H1 (cell line): ENCODE data around the gene RNASE1. TPM values are rescaled to one million over a fixed set of nuclear protein-coding genes. Genes with fewer than 3 reads are reported as not detected.

Experiments
- CTCF ChIA-PET: fragments of 300-600 bp; sonication (Branson Sonifier 250); formaldehyde crosslinking; loops from one replicate; lab custom pipeline; 2021; ENCODE audit not compliant: partially characterized antibody; lab: Charles Lee
- POLR2A ChIA-PET: fragments of 300-600 bp; sonication (Branson Sonifier 250); formaldehyde crosslinking; loops from one replicate; lab custom pipeline; 2021; ENCODE audit warnings: inconsistent platforms; ENCODE audit not compliant: partially characterized antibody; lab: Charles Lee
- DNase-seq, 2 experiments: peaks; one replicate each; pipeline versions ENCODE4 v3.0.0 to v3.0.0-alpha.2; 2010 to 2022; ENCODE audit warnings: low spot score in 2 of 2, low read depth in 1 of 2, mixed read lengths in 1 of 2
- FAIRE-seq: peaks from 2 replicates; lab custom pipeline; 2011; peaks lifted over from hg19 to GRCh38; lab: Jason Lieb, UNC
- H2AFZ ChIP-seq: 2 replicates; pipeline ENCODE4 v1.8.1; 2012; ENCODE audit warnings: low read length, inconsistent platforms
- H2AK5ac ChIP-seq: 2 replicates; pipeline ENCODE4 v1.6.1; 2013; ENCODE audit warnings: low read depth, low read length
- H2BK120ac ChIP-seq: replicated peaks from 2 replicates; pipeline ENCODE3; 2013; ENCODE audit warnings: low read depth, low read length, inconsistent platforms
- H2BK12ac ChIP-seq: 2 replicates; pipeline ENCODE4 v1.6.1; 2013; ENCODE audit warnings: low read depth, low read length
- H2BK15ac ChIP-seq: 2 replicates; pipeline ENCODE4 v1.6.1; 2013; ENCODE audit warnings: low read length
- H2BK20ac ChIP-seq: 2 replicates; pipeline ENCODE4 v1.6.1; 2013; ENCODE audit warnings: low read length
- H2BK5ac ChIP-seq: 2 replicates; pipeline ENCODE4 v1.6.1; 2013; ENCODE audit warnings: low read depth, low read length
- H3K14ac ChIP-seq: 2 replicates; pipeline ENCODE4 v1.6.1; 2013; ENCODE audit warnings: inconsistent platforms; ENCODE audit not compliant: insufficient read length
- H3K18ac ChIP-seq: 2 replicates; pipeline ENCODE4 v1.6.1; 2013; ENCODE audit warnings: low read length; ENCODE audit errors: extremely low read depth
- H3K23ac ChIP-seq: 2 replicates; pipeline ENCODE4 v1.6.1; 2013; ENCODE audit warnings: inconsistent platforms; ENCODE audit not compliant: insufficient read length
- H3K23me2 ChIP-seq: 2 replicates; pipeline ENCODE4 v1.6.1; 2013; ENCODE audit warnings: low read depth, low read length
- H3K27ac ChIP-seq: 2 replicates; pipeline ENCODE4 v1.6.1; 2011; ENCODE audit warnings: low read depth, low read length, inconsistent platforms
- H3K27me3 ChIP-seq, 4 experiments: replicated peaks in 1 of 4; 1 replicate in 1 of 4; 2 replicates in 3 of 4; pipeline versions ENCODE4 v1.6.1 to v1.8.1; 2011 to 2013; ENCODE audit warnings: low read length in 3 of 4, mild to moderate bottlenecking in 3 of 4, inconsistent platforms in 2 of 4, mixed read lengths in 2 of 4, moderate library complexity in 1 of 4; ENCODE audit not compliant: control insufficient read depth in 3 of 4, insufficient read depth in 3 of 4; ENCODE audit errors: extremely low read depth in 1 of 4
- H3K36me3 ChIP-seq, 4 experiments: 2 replicates each; pipeline versions ENCODE4 v1.6.1 to v1.8.1; 2011 to 2013; ENCODE audit warnings: mild to moderate bottlenecking in 4 of 4, low read length in 3 of 4, moderate library complexity in 2 of 4, control low read depth in 1 of 4, inconsistent platforms in 1 of 4; ENCODE audit not compliant: insufficient read depth in 4 of 4, control insufficient read depth in 2 of 4
- H3K4ac ChIP-seq: replicated peaks from 2 replicates; pipeline ENCODE3; 2013; ENCODE audit warnings: low read length, low read depth, mixed read lengths, inconsistent platforms; ENCODE audit not compliant: insufficient read length
- H3K4me1 ChIP-seq, 4 experiments: replicated peaks in 1 of 4; 1 replicate in 1 of 4; 2 replicates in 3 of 4; pipeline versions ENCODE4 v1.6.1 to v1.8.1; 2011 to 2013; ENCODE audit warnings: low read length in 3 of 4, inconsistent platforms in 2 of 4, mixed read lengths in 1 of 4; ENCODE audit not compliant: insufficient read depth in 4 of 4, control insufficient read depth in 3 of 4
- H3K4me2 ChIP-seq, 2 experiments: 2 replicates each; pipeline versions ENCODE4 v1.6.1 to v1.8.1; 2011 to 2013; ENCODE audit warnings: low read depth in 2 of 2, low read length in 2 of 2, control low read depth in 1 of 2, inconsistent platforms in 1 of 2, mild to moderate bottlenecking in 1 of 2; ENCODE audit not compliant: insufficient read depth in 1 of 2
- H3K4me3 ChIP-seq, 4 experiments: fragments of 200-600, 300-600 bp in 1 of 4; sonication (generic), shearing (Covaris generic), sonication (Bioruptor Twin) in 1 of 4; 2 replicates each; pipeline versions ENCODE4 v1.5.1 to v1.8.1; 2011 to 2016; ENCODE audit warnings: low read length in 4 of 4, low read depth in 3 of 4, control low read depth in 2 of 4, inconsistent platforms in 2 of 4, mild to moderate bottlenecking in 2 of 4, mixed read lengths in 1 of 4, moderate library complexity in 1 of 4; ENCODE audit not compliant: insufficient read depth in 2 of 4; ENCODE audit errors: extremely low read depth in 1 of 4
- H3K56ac ChIP-seq: replicated peaks from 2 replicates; pipeline ENCODE3; 2013; ENCODE audit warnings: low read depth, mild to moderate bottlenecking, mixed read lengths, low read length, inconsistent platforms; ENCODE audit not compliant: insufficient read length
- H3K79me1 ChIP-seq: 2 replicates; pipeline ENCODE4 v1.6.1; 2013; ENCODE audit warnings: low read depth, low read length, control low read depth
- H3K79me2 ChIP-seq, 2 experiments: 2 replicates each; pipeline versions ENCODE4 v1.6.1 to v1.8.1; 2012 to 2013; ENCODE audit warnings: low read length in 2 of 2, mild to moderate bottlenecking in 2 of 2, inconsistent platforms in 1 of 2; ENCODE audit not compliant: insufficient read depth in 2 of 2, control insufficient read depth in 1 of 2
- H3K9ac ChIP-seq, 4 experiments: replicated peaks in 1 of 4; 1 replicate in 1 of 4; 2 replicates in 3 of 4; pipeline versions ENCODE4 v1.6.1 to v1.8.1; 2011 to 2013; ENCODE audit warnings: low read depth in 3 of 4, low read length in 3 of 4, control low read depth in 2 of 4, mild to moderate bottlenecking in 2 of 4, moderate library complexity in 2 of 4, inconsistent platforms in 1 of 4; ENCODE audit errors: extremely low read depth in 1 of 4
- H3K9me3 ChIP-seq, 2 experiments: 2 replicates each; pipeline versions ENCODE4 v1.6.1 to v1.8.1; 2012 to 2013; ENCODE audit warnings: mild to moderate bottlenecking in 2 of 2, moderate library complexity in 2 of 2, control low read depth in 1 of 2, inconsistent platforms in 1 of 2, low read depth in 1 of 2, low read length in 1 of 2, mixed read lengths in 1 of 2; ENCODE audit not compliant: insufficient read depth in 2 of 2
- H4K20me1 ChIP-seq, 2 experiments: replicated peaks in 1 of 2; 2 replicates each; pipeline versions ENCODE3 to v1.8.1; 2011 to 2013; ENCODE audit warnings: inconsistent platforms in 2 of 2, low read length in 2 of 2, mild to moderate bottlenecking in 1 of 2; ENCODE audit not compliant: insufficient read depth in 2 of 2, control insufficient read depth in 1 of 2
- H4K5ac ChIP-seq: 2 replicates; pipeline ENCODE4 v1.6.1; 2013; ENCODE audit warnings: low read length, low read depth, mixed read lengths, inconsistent platforms; ENCODE audit not compliant: insufficient read length
- H4K8ac ChIP-seq: 2 replicates; pipeline ENCODE4 v1.8.0; 2013; ENCODE audit warnings: mild to moderate bottlenecking, moderate library complexity, low read length, inconsistent platforms; ENCODE audit not compliant: insufficient read depth; ENCODE audit errors: extremely low read depth
- H4K91ac ChIP-seq: replicated peaks from 2 replicates; pipeline ENCODE3; 2013; ENCODE audit warnings: low read length, mixed read lengths, inconsistent platforms; ENCODE audit not compliant: insufficient read length
- CHD2 ChIP-seq: IDR thresholded peaks from 2 replicates; pipeline ENCODE4 v1.6.1; 2012; ENCODE audit warnings: low read length, improper control_type of control experiment
- JUND ChIP-seq: IDR thresholded peaks from 2 replicates; pipeline ENCODE4 v1.6.1; 2011; ENCODE audit warnings: mild to moderate bottlenecking, improper control_type of control experiment, low read length
- SIN3A ChIP-seq, 2 experiments: IDR thresholded peaks in 1 of 2; conservative IDR thresholded peaks in 1 of 2; 2 replicates each; pipeline ENCODE4 v1.6.1; 2011 to 2012; ENCODE audit warnings: low read length in 2 of 2, improper control_type of control experiment in 1 of 2, low read depth in 1 of 2, mild to moderate bottlenecking in 1 of 2
- SIRT6 ChIP-seq: IDR thresholded peaks from one replicate; pipeline ENCODE4 v1.7.1; 2012; ENCODE audit warnings: low read length, inconsistent platforms
- SP4 ChIP-seq: IDR thresholded peaks from 2 replicates; pipeline ENCODE4 v1.6.1; 2012; ENCODE audit warnings: low read length, inconsistent platforms
- ZNF274 ChIP-seq: IDR thresholded peaks from 2 replicates; pipeline ENCODE4 v1.7.0; 2012; ENCODE audit warnings: low read length, borderline replicate concordance; ENCODE audit errors: extremely low read depth
- polyA plus RNA-seq, 7 experiments: library from polyadenylated mRNA; depleted of rRNA in 3 of 7; stranded (reverse) in 5 of 7; unstranded in 2 of 7; fragments of >200 nt in 5 of 7; fragments of 200-250 nt in 2 of 7; gene quantifications; 1 replicate in 5 of 7; 2 replicates in 1 of 7; 4 replicates in 1 of 7; pipeline versions ENCODE4 v1.2.1 to v1.2.3, GENCODE V29; 2011 to 2013; ENCODE audit warnings: missing spikeins in 2 of 7, mixed read lengths in 2 of 7
- total RNA-seq: library from RNA; stranded (reverse); fragmentation: NEBNext Ultra II Directional; extraction: Animal tissue kit (Norgen Biotek cat#: 25700); gene quantifications from 2 replicates; pipeline ENCODE4 v1.2.1, GENCODE V29; 2021

The RNASE1 gene
- total and polyA plus RNA-seq, 2 of the 8 experiments (the other 6 are each of a cell fraction or from before 2014, with no cell fraction given), result 2.2 to 13.4 TPM

- no peaks in the 10 kb centered on the region for H3K23me2 ChIP-seq
- TF ChIP-seq SIRT6 (no peak), SIN3A (conservative IDR thresholded peaks at IDR 0.05 in 1 of 2, IDR thresholded peaks at IDR 0.05 in 1 of 2; ENCODE audit: low read depth in 1 of 2, low read length in 2 of 2) (no peak), ZNF274 (no peak), CHD2 (no peak), JUND (no peak), SP4 (no peak)
These were observed 41.7 kb downstream of the RNASE1 start for GRCh38 chr14:20760950-20761349.

More at GRCh38 chr14:20760950-20761349, 41.7 kb downstream of the RNASE1 start:
- Histone ChIP-seq H4K91ac (no peak overlapping the region), H3K23ac (no peak overlapping the region), H3K36me3 (no peaks in the 10 kb centered on the region), H3K4ac (no peak overlapping the region), H4K20me1 (no peaks in the 10 kb centered on the region), H2AK5ac (no peak overlapping the region), H3K4me2 (no peak overlapping the region), H3K27ac (no peak overlapping the region), H2BK15ac (no peak overlapping the region), H4K5ac (no peak overlapping the region), H3K14ac (no peak overlapping the region), H3K56ac (no peak overlapping the region), H3K4me3 (no peak overlapping the region), H3K9me3 (no peaks in the 10 kb centered on the region), H4K8ac (no peak overlapping the region), H3K9ac (no peak overlapping the region), H3K79me1 (no peaks in the 10 kb centered on the region), H2BK5ac (no peak overlapping the region), H3K79me2 (no peaks in the 10 kb centered on the region), H3K4me1 (peaks cover 0 to 9% (median 2%) of the 10 kb centered on the region in 4 experiments; a peak in 6 of 7 replicates), H3K18ac (no peak overlapping the region; the same call in 1 of the 2 replicates), H3K27me3 (no peaks in the 10 kb centered on the region), H2AFZ (no peak overlapping the region), H2BK12ac (peak overlapping the region; percentile 61; the same call in 1 of the 2 replicates), H2BK120ac (no peak overlapping the region), H2BK20ac (peak overlapping the region; percentile 62; the same call in 1 of the 2 replicates)
- ChIA-PET CTCF (interaction anchor here (0.8 to 1.6 kb wide), 10 partner anchors 22 to 275 kb away, joined by 3 to 5 read pairs (median 3); no protein-coding TSS in a partner anchor), POLR2A (no interaction called here)
- FAIRE-seq (no peak), DNase-seq (no peak)
